Vagina (tissue), 2 donors: Measurements from ENCODE around the gene MAD1L1. TPM values are rescaled to one million over a fixed set of nuclear protein-coding genes. Genes with fewer than 3 reads are reported as not detected.
"Not testable (repeated sequence)": the region's sequence is repeated elsewhere in the genome, so short reads cannot be mapped to it uniquely, and the experiment has no call there.

ENCODE experiments used
- DNase-seq, 2 donors: peaks; one replicate each; pipeline ENCODE4 v3.0.0-alpha.2; 2017; ENCODE audit errors: extremely low spot score in 2 of 2
- H3K27ac ChIP-seq: fragments of 200-600 bp; sonication (generic); one replicate; pipeline ENCODE4 v1.5.1; 2019
- H3K27me3 ChIP-seq: fragments of 200-600 bp; sonication (generic); one replicate; pipeline ENCODE4 v1.5.1; 2019
- H3K36me3 ChIP-seq, 2 donors: fragments of 200-600 bp; sonication (generic); one replicate each; pipeline ENCODE4 v1.5.1; 2017 to 2019
- H3K4me1 ChIP-seq: fragments of 200-600 bp; sonication (generic); one replicate; pipeline ENCODE4 v1.5.1; 2019
- H3K4me3 ChIP-seq, 2 donors: fragments of 200-600 bp; sonication (generic); 1 replicate in 1 of 2; 2 replicates in 1 of 2; pipeline ENCODE4 v1.5.1; 2016 to 2019
- H3K9me3 ChIP-seq: fragments of 200-600 bp; sonication (generic); one replicate; pipeline ENCODE4 v1.5.1; 2019
- CTCF ChIP-seq, 3 experiments: fragments of 450-650 bp in 2 of 3; fragments of 200-600 bp in 1 of 3; sonication (generic) in 1 of 3; IDR thresholded peaks; one replicate each; pipeline ENCODE4 v1.5.1; 2017 to 2019; ENCODE audit warnings: antibody characterized with exemption in 3 of 3, mild to moderate bottlenecking in 2 of 3, moderate library complexity in 2 of 3
- POLR2A ChIP-seq, 2 donors: fragments of 450-650 bp; IDR thresholded peaks; one replicate each; pipeline ENCODE4 v1.6.1; 2017; ENCODE audit warnings: antibody characterized with exemption in 2 of 2, mild to moderate bottlenecking in 2 of 2, moderate library complexity in 2 of 2
- POLR2AphosphoS5 ChIP-seq, 2 donors: sonication (generic); formaldehyde crosslinking; IDR thresholded peaks; one replicate each; pipeline ENCODE4 v1.9.0; 2017; ENCODE audit warnings: antibody characterized with exemption in 2 of 2, mild to moderate bottlenecking in 2 of 2, low read depth in 1 of 2; ENCODE audit not compliant: insufficient read depth in 1 of 2
- intact Hi-C: fragments of 100-400 bp; cut with DNase I; formaldehyde crosslinking; loops from one replicate; pipeline ENCODE4 v1.15.1; 2023
- total RNA-seq: library from RNA; depleted of rRNA; stranded (reverse); fragments of >200 nt; gene quantifications from one replicate; pipeline ENCODE4 v1.2.3, GENCODE V29; 2016

The MAD1L1 gene
- total RNA-seq, 1 donor from 2014 or later, result 62.4 TPM

- no peaks in the 10 kb centered on the region for H3K4me1 ChIP-seq
- no peak overlapping the region for H3K27ac ChIP-seq
- H3K9me3 ChIP-seq, result no peaks in the 10 kb centered on the region
- H3K36me3 ChIP-seq, result no peaks in the 10 kb centered on the region
- TF ChIP-seq POLR2A (IDR thresholded peaks at IDR 0.05), result no peak
- no peak for TF ChIP-seq CTCF (IDR thresholded peaks at IDR 0.05)
- no peak for TF ChIP-seq POLR2AphosphoS5 (IDR thresholded peaks at IDR 0.05; ENCODE audit: insufficient read depth in 1 of 2, low read depth in 1 of 2)
- DNase-seq, result no peak
- H3K27me3 ChIP-seq, result no peaks in the 10 kb centered on the region
- no peak overlapping the region for H3K4me3 ChIP-seq
- intact Hi-C loops, result no loop called here
Observed at GRCh38 chr7:1862560-1862959, 370.2 kb downstream of the MAD1L1 start.

- no peak for TF ChIP-seq CTCF (IDR thresholded peaks at IDR 0.05)
- no peak for TF ChIP-seq POLR2A (IDR thresholded peaks at IDR 0.05)
- no peak for TF ChIP-seq POLR2AphosphoS5 (IDR thresholded peaks at IDR 0.05; ENCODE audit: insufficient read depth in 1 of 2, low read depth in 1 of 2)
Observed at GRCh38 chr7:1861799-1862458, 370.8 kb downstream of the MAD1L1 start.

GRCh38 chr7:1860881-1861798 is 371.6 kb downstream of the MAD1L1 start:
- H3K36me3 ChIP-seq, H3K27me3 ChIP-seq, H3K4me3 ChIP-seq, H3K27ac ChIP-seq, DNase-seq, H3K9me3 ChIP-seq, H3K4me1 ChIP-seq, intact Hi-C loops: not testable (repeated sequence)

More at GRCh38 chr7:1861799-1862458, 370.8 kb downstream of the MAD1L1 start:
- H3K4me1 ChIP-seq, result no peaks in the 10 kb centered on the region
- H3K9me3 ChIP-seq, result no peaks in the 10 kb centered on the region
- no peak overlapping the region for H3K27ac ChIP-seq
- no peaks in the 10 kb centered on the region for H3K36me3 ChIP-seq
- no peak overlapping the region for H3K4me3 ChIP-seq
- DNase-seq, result no peak
- intact Hi-C loops, result no loop called here
- H3K27me3 ChIP-seq, result no peaks in the 10 kb centered on the region

GRCh38 chr7:1859266-1860035 is 373.3 kb downstream of the MAD1L1 start:
- Histone ChIP-seq H3K4me3 (no peak overlapping the region), H3K9me3 (no peaks in the 10 kb centered on the region), H3K36me3 (no peaks in the 10 kb centered on the region), H3K4me1 (no peaks in the 10 kb centered on the region), H3K27ac (no peak overlapping the region), H3K27me3 (no peaks in the 10 kb centered on the region)
- no peak for DNase-seq
- no peak for TF ChIP-seq CTCF (IDR thresholded peaks at IDR 0.05)
- no peak for TF ChIP-seq POLR2AphosphoS5 (IDR thresholded peaks at IDR 0.05; ENCODE audit: insufficient read depth in 1 of 2, low read depth in 1 of 2)
- TF ChIP-seq POLR2A (IDR thresholded peaks at IDR 0.05), result no peak
- intact Hi-C loops, result no loop called here

GRCh38 chr7:1858435-1859265 is 374.1 kb downstream of the MAD1L1 start:
- no peak for TF ChIP-seq POLR2AphosphoS5 (IDR thresholded peaks at IDR 0.05; ENCODE audit: insufficient read depth in 1 of 2, low read depth in 1 of 2)
- intact Hi-C loops, result no loop called here
- DNase-seq, result no peak

More at GRCh38 chr7:1858435-1859265, 374.1 kb downstream of the MAD1L1 start:
- no peaks in the 10 kb centered on the region for H3K36me3 ChIP-seq
- no peaks in the 10 kb centered on the region for H3K9me3 ChIP-seq
- H3K4me1 ChIP-seq, result no peaks in the 10 kb centered on the region
- no peaks in the 10 kb centered on the region for H3K27me3 ChIP-seq
- H3K27ac ChIP-seq, result no peak overlapping the region
- no peak overlapping the region for H3K4me3 ChIP-seq
